ENCODE results near the gene C19orf25.
"Not testable (repeated sequence)": the region's sequence is repeated elsewhere in the genome, so short reads cannot be mapped to it uniquely, and the experiment has no call there.

The C19orf25 gene

GRCh38 chr19:1495051-1495798, 16.2 kb upstream of the C19orf25 start:
- no peak for DNase-seq

- no peak for DNase-seq
Measured at GRCh38 chr19:1494115-1494815, 15.2 kb upstream of the C19orf25 start.

GRCh38 chr19:1492474-1493006, 13.5 kb upstream of the C19orf25 start:
- DNase-seq, result no peak

- DNase-seq, result no peak
Measured at GRCh38 chr19:1491849-1492170, 12.8 kb upstream of the C19orf25 start.

- no peak for DNase-seq
Measured at GRCh38 chr19:1491114-1491848, 12.3 kb upstream of the C19orf25 start, which contains the start of gene REEP6. Gene REEP6 (plus strand): TSS chr19:1491181. CDS start chr19:1491270, 89 bp downstream.

- peak; percentile 95 for DNase-seq
Measured at GRCh38 chr19:1490311-1491113, 11.5 kb upstream of the C19orf25 start, which contains the start of gene PCSK4. Gene PCSK4 (minus strand): TSS chr19:1490350. CDS start chr19:1490346, 4 bp downstream.

GRCh38 chr19:1489463-1490310, 10.7 kb upstream of the C19orf25 start:
- no peak for DNase-seq

- no peak for DNase-seq
Measured at GRCh38 chr19:1488282-1488601, 9.2 kb upstream of the C19orf25 start.

- no peak for DNase-seq
Measured at GRCh38 chr19:1487576-1488281, 8.7 kb upstream of the C19orf25 start.

GRCh38 chr19:1486720-1487575, 7.9 kb upstream of the C19orf25 start:
- DNase-seq, result no peak

- DNase-seq, result no peak
Measured at GRCh38 chr19:1483979-1484428, 5.0 kb upstream of the C19orf25 start.

GRCh38 chr19:1483131-1483978, 4.3 kb upstream of the C19orf25 start:
- DNase-seq, result no peak

GRCh38 chr19:1482361-1483130, 3.5 kb upstream of the C19orf25 start:
- DNase-seq, result no peak

GRCh38 chr19:1481893-1482360, 2.9 kb upstream of the C19orf25 start:
- DNase-seq, result no peak

- no peak for DNase-seq
Measured at GRCh38 chr19:1481224-1481892, 2.3 kb upstream of the C19orf25 start.

GRCh38 chr19:1477056-1477455, 2.0 kb downstream of the C19orf25 start:
- not testable (repeated sequence) for DNase-seq

GRCh38 chr19:1475751-1476437, 3.1 kb downstream of the C19orf25 start:
- no peak for DNase-seq

All from GOT3 (cell line).